CD4-positive, alpha-beta T cell (primary cell): Measurements from ENCODE around the gene CSNK1G1. TPM values are rescaled to one million over a fixed set of nuclear protein-coding genes. Genes with fewer than 3 reads are reported as not detected.

Source experiments
- ATAC-seq: fragments of 200-7000 bp; cut with Tn5 transposase; one replicate; pipeline ENCODE4 v1.10.0; 2022; ENCODE audit warnings: mild to moderate bottlenecking; ENCODE audit not compliant: poor library complexity
- CTCF ChIA-PET: fragments of 350-600 bp; sonication (Branson Sonifier 250); formaldehyde crosslinking; loops from one replicate; lab custom pipeline; 2021; ENCODE audit warnings: antibody characterized with exemption, inconsistent platforms; lab: Charles Lee
- POLR2A ChIA-PET: fragments of 350-600 bp; sonication (Branson Sonifier 250); formaldehyde crosslinking; loops from one replicate; lab custom pipeline; 2021; ENCODE audit warnings: antibody characterized with exemption, inconsistent platforms; lab: Charles Lee
- DNase-seq, 14 experiments: peaks; one replicate each; pipeline ENCODE4 v3.0.0-alpha.2; 2013 to 2020; ENCODE audit warnings: mixed read lengths in 2 of 14
- H3K27ac ChIP-seq, 2 donors: one replicate each; pipeline versions ENCODE4 v1.5.1 to v1.7.0; 2013; ENCODE audit warnings: low read length in 2 of 2, low read depth in 1 of 2, mild to moderate bottlenecking in 1 of 2
- H3K27me3 ChIP-seq, 2 experiments: 1 replicate in 1 of 2; 2 replicates in 1 of 2; pipeline versions ENCODE4 v1.6.1 to v1.7.0; 2013; ENCODE audit warnings: low read length in 2 of 2, control low read depth in 1 of 2, mild to moderate bottlenecking in 1 of 2, moderate library complexity in 1 of 2; ENCODE audit not compliant: insufficient read depth in 2 of 2, control insufficient read depth in 1 of 2
- H3K36me3 ChIP-seq: one replicate; pipeline ENCODE4 v1.6.1; 2013; ENCODE audit warnings: low read length, control low read depth; ENCODE audit not compliant: insufficient read depth
- H3K4me1 ChIP-seq: one replicate; pipeline ENCODE4 v1.6.1; 2013; ENCODE audit warnings: low read length, control low read depth; ENCODE audit not compliant: insufficient read depth
- H3K4me3 ChIP-seq: one replicate; pipeline ENCODE4 v1.5.1; 2013; ENCODE audit warnings: mild to moderate bottlenecking, low read length, moderate library complexity
- H3K9me3 ChIP-seq, 2 experiments: 1 replicate in 1 of 2; 2 replicates in 1 of 2; pipeline versions ENCODE4 v1.6.1 to v1.7.0; 2013; ENCODE audit warnings: low read length in 2 of 2, mild to moderate bottlenecking in 2 of 2, control low read depth in 1 of 2, moderate library complexity in 1 of 2; ENCODE audit not compliant: control insufficient read depth in 1 of 2, insufficient read depth in 1 of 2
- H3K27ac Mint-ChIP-seq: one replicate; pipeline ENCODE4 v1.8.0; 2020; ENCODE audit warnings: mixed read lengths
- H3K27me3 Mint-ChIP-seq: one replicate; pipeline ENCODE4 v1.8.0; 2021; ENCODE audit warnings: mixed read lengths
- H3K36me3 Mint-ChIP-seq: one replicate; pipeline ENCODE4 v1.8.0; 2021; ENCODE audit warnings: low read depth, mixed read lengths
- H3K4me1 Mint-ChIP-seq: one replicate; pipeline ENCODE4 v1.8.0; 2021; ENCODE audit warnings: low read depth, mixed read lengths
- H3K4me3 Mint-ChIP-seq: one replicate; pipeline ENCODE4 v1.8.0; 2020; ENCODE audit warnings: mild to moderate bottlenecking, mixed read lengths
- H3K9me3 Mint-ChIP-seq: one replicate; pipeline ENCODE4 v1.8.0; 2020; ENCODE audit warnings: mixed read lengths
- intact Hi-C, 2 experiments: fragments of 100-400 bp; cut with DNase I in 1 of 2; cut with micrococcal nuclease in 1 of 2; formaldehyde crosslinking; loops; one replicate each; pipeline versions ENCODE4 v1.15.1 to v1.9.0; 2023 to 2025; cut with DNase I, micrococcal nuclease
- total RNA-seq, 174 experiments: library from RNA in 2 of 174; stranded (reverse) in 2 of 174; gene quantifications; one replicate each; pipeline ENCODE4 v1.2.3 and lab custom pipeline; 2021 to 2026
- TF ChIP-seq, protein P1 (sequence below): fragments of 200-600 bp; IDR thresholded peaks from one replicate; pipeline ENCODE4 v1.8.0; 2022; ENCODE audit warnings: antibody characterized with exemption, mild to moderate bottlenecking

Gene CSNK1G1
- total RNA-seq, 2 experiments from 2014 or later, result 12.2 to 13.7 TPM

GRCh38 chr15:64146520-64146884 lies 209.5 kb downstream of the CSNK1G1 start:
- CTCF ChIA-PET, result no interaction called here

GRCh38 chr15:64146041-64146440 lies 209.9 kb downstream of the CSNK1G1 start:
- Mint-ChIP-seq H3K9me3 (no peaks in the 10 kb centered on the region), H3K36me3 (peaks cover 44% of the 10 kb centered on the region), H3K4me1 (peaks cover 14% of the 10 kb centered on the region), H3K27me3 (peaks cover 13% of the 10 kb centered on the region), H3K4me3 (no peak overlapping the region), H3K27ac (no peak overlapping the region)
- intact Hi-C loops, result no loop called here
- Histone ChIP-seq H3K9me3 (no peaks in the 10 kb centered on the region), H3K36me3 (peaks cover 33% of the 10 kb centered on the region), H3K4me3 (no peak overlapping the region), H3K4me1 (peaks cover 7% of the 10 kb centered on the region), H3K27ac (no peak overlapping the region), H3K27me3 (peaks cover under 1 to 3% of the 10 kb centered on the region in 2 experiments)
- DNase-seq (no peak), ATAC-seq (no peak)
- ChIA-PET POLR2A (interaction anchor here (1.1 kb wide), 1 partner anchor 17 kb away, joined by 3 read pairs; no protein-coding TSS in a partner anchor), CTCF (no interaction called here)
- TF ChIP-seq, protein P1, sequence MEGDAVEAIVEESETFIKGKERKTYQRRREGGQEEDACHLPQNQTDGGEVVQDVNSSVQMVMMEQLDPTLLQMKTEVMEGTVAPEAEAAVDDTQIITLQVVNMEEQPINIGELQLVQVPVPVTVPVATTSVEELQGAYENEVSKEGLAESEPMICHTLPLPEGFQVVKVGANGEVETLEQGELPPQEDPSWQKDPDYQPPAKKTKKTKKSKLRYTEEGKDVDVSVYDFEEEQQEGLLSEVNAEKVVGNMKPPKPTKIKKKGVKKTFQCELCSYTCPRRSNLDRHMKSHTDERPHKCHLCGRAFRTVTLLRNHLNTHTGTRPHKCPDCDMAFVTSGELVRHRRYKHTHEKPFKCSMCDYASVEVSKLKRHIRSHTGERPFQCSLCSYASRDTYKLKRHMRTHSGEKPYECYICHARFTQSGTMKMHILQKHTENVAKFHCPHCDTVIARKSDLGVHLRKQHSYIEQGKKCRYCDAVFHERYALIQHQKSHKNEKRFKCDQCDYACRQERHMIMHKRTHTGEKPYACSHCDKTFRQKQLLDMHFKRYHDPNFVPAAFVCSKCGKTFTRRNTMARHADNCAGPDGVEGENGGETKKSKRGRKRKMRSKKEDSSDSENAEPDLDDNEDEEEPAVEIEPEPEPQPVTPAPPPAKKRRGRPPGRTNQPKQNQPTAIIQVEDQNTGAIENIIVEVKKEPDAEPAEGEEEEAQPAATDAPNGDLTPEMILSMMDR, result no peak

More at GRCh38 chr15:64146520-64146884, 209.5 kb downstream of the CSNK1G1 start:
- intact Hi-C loops, result no loop called here
- TF ChIP-seq, protein P1, result no peak
- Mint-ChIP-seq H3K36me3 (peaks cover 39% of the 10 kb centered on the region), H3K27ac (no peak overlapping the region), H3K4me3 (no peak overlapping the region), H3K9me3 (no peaks in the 10 kb centered on the region), H3K27me3 (peaks cover 14% of the 10 kb centered on the region), H3K4me1 (peaks cover 16% of the 10 kb centered on the region)
- H3K36me3 ChIP-seq, result peaks cover 29% of the 10 kb centered on the region
- peaks cover 4% of the 10 kb centered on the region in 2 experiments for H3K27me3 ChIP-seq
- ATAC-seq (no peak), DNase-seq (no peak)
- POLR2A ChIA-PET, result interaction anchor here (0.7 to 1.1 kb wide), 2 partner anchors 17 to 513 kb away, joined by 3 read pairs; no protein-coding TSS in a partner anchor
- H3K9me3 ChIP-seq, result no peaks in the 10 kb centered on the region
- no peak overlapping the region for H3K4me3 ChIP-seq
- peaks cover 12% of the 10 kb centered on the region for H3K4me1 ChIP-seq
- H3K27ac ChIP-seq, result no peak overlapping the region

DNA sequence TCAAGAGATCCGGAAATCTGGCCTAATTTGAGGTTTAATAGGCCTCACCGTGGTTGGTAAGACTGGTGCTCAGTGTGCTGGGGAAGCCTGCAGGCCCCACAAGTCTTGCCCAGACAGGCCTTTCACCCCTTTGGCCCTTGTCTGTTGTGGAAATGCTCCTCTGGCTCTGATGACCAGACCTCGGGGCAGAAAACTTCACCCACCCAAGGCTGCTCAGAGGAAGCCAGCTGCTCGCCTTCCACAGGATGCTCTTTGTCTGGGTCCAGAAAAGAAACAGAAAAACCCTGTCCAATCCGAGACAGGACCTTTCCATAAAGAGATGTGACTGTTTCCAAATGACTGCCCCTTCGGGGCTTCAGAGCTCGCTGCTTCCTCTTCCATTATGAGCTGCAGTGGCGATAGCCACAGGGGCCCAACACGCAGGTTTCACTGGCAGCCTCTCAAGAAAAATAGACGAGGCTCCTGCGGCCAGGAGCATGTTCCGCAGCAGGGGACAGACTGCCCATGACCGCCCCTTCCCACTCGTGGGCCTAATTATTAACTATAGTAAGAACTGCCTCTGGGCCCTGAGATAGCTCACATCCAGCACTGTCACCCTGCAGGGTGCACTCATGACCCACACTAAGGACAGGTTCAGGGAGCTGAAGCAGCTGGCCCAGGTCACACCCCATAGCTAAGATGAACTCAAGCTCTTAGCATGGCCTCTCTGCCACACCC lies 211.2 kb downstream of the CSNK1G1 start:
- H3K4me3 ChIP-seq, result no peak overlapping the region
- ChIA-PET POLR2A (interaction anchor here (0.9 to 1.5 kb wide), 2 partner anchors 9 to 10 kb away, joined by 4 to 5 read pairs; no protein-coding TSS in a partner anchor), CTCF (interaction anchor here (1.6 kb wide), 1 partner anchor 8 kb away, joined by 4 read pairs; no protein-coding TSS in a partner anchor)
- Mint-ChIP-seq H3K36me3 (peaks cover 53% of the 10 kb centered on the region), H3K27me3 (peaks cover 4% of the 10 kb centered on the region), H3K4me3 (no peak overlapping the region), H3K9me3 (no peaks in the 10 kb centered on the region), H3K27ac (no peak overlapping the region), H3K4me1 (peaks cover 5% of the 10 kb centered on the region)
- peaks cover under 1% of the 10 kb centered on the region for H3K4me1 ChIP-seq
- H3K9me3 ChIP-seq, result no peaks in the 10 kb centered on the region
- ATAC-seq (no peak), DNase-seq (no peak)
- intact Hi-C loops, result no loop called here
- TF ChIP-seq, protein P1, result no peak
- no peak overlapping the region for H3K27ac ChIP-seq
- H3K36me3 ChIP-seq, result peaks cover 34% of the 10 kb centered on the region
- no peaks in the 10 kb centered on the region for H3K27me3 ChIP-seq
